GM21576 (cell line): ENCODE measurements around the gene HTRA1.

Experiments
- ATAC-seq: cut with Tn5 transposase; IDR thresholded peaks from one replicate; pipeline ENCODE4 v1.9.1; 2021; ENCODE audit warnings: mild to moderate bottlenecking, moderate library complexity; ENCODE audit not compliant: unreplicated experiment

Gene HTRA1

DNA sequence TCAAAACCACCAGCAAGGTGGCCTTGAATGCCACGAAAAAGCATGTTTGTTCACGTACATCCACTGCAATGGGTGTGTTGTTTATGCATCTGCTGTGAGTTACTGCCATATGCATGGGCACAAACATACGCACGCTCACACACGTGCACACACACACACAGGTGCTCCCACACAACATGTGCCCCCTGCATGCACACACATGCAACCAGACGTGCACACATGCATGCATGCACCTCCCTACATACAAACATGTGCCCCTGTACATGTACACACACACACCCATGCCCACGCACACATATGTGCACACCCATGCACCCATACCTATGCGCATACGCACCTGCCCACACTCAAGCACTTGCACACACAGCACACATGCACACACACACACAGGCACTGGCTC lies 89.1 kb downstream of the HTRA1 start:
- ATAC-seq = no peak

DNA sequence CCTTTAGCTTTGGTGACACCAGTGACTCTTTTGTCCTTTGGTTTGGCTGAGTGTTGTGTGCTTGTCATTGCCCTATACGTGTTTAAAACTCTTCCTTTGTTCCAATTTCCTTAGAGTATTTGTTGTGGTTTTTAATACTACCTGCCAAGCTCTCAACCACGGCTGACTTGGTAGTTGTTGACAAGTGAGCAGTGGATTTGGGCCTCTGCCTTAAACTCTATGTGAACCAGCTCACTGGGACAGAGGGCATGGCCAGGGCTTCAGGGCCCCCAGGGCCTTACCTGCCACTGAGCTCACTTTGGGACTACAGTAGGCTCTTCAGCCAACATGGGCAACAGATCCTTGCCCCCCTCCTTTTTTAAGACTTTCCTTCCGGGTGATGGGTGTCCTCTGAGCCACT lies 89.6 kb downstream of the HTRA1 start:
- ATAC-seq = no peak

DNA sequence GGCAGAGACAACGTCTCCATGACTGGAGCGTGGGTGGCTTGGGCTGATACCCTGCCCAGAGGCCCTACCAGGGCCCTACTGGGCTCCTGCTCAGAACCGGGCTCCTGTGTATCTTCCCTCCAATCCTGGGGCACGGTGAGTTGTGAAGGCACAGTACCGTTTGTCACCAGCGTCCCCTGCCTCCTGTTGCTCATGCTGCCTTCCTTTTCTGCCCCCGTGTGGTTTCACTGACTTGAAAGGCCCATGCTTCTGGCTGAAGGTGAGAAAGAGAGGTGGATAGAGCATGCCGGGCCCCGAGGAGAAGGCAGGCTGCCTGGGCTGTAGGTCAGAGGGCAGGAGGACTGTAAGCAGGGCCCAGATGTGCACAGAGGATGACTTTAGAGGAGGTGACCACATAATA lies 90.1 kb downstream of the HTRA1 start:
- ATAC-seq = no peak

DNA sequence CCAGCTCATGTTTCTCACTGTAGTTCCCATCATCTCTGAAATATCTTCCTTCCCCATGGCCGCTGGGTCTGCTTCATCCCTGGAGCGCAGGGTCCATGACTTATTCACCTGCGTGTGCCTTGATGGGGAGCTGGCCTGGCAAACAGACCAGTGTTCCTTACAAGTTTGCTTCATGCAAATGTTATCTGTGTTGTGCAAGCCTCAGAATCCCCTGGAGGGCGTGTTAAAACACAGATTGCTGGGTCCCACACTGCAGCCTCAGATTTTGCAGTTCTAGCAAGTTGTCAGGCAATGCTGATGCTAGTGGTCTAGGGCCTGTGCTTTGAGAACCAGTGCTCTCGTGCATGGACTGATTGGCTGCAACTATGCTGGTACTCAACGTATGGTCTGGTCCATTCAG lies 92.0 kb downstream of the HTRA1 start:
- no peak for ATAC-seq

DNA sequence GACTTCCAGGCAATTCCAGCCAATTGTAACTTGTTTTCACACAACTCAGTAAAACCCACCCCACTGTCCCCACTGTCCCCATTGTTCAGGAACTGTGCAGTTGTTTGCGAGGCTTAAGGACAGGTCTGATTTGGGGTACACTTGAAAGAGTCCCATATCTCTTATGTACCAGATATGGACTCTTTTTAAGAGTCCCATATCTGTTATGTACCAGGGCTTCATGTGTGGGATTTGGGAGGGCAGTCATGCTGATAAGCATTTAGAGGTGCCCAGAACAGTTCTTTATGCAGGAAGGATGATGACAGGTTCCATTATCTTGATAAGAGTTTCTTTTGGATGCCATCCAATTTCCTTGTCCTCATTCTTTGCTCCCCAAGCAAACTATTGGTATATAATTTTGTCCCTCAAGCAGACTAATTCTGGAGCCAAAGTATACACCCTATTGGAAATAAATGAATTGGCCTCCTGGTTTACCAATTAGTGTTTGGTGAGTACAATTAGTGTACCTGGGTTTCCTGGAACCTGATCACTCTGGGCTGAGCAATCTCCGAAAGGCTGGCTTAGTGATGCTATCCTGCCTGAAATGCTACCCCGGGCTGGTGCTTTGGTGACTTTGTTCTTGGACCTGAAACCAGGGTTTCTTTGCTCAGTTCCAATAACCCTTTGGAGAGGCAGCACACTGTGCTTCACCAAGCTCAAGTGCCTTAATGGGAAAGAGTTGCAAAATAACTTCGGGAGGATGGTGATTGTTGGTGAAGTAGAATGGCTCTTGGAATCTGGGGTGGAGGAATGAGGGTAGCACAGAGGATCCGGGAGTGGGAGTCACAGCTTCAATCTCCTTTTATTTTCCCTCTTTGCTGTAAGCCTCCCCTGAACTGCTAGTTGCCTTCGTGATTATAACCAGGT lies 93.0 kb downstream of the HTRA1 start:
- ATAC-seq = no peak

DNA sequence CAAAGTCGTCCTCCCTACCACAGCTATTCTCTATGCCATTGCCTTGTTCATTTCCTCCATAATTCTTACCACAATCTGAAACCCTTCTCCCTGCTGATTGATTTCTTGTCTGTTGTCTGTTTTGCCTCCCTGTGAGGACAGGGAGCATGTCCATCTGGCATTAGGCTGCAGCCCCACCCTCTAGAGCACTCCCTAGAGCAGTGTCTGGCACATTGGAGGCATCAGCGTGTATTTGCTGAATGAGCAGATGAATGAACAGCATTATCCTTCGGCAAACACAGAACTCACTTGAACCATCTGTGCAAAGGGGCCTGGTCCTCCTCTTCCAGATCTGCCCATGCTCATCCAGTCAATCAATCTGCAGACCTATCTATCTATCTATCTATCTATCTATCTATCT lies 94.1 kb downstream of the HTRA1 start:
- ATAC-seq = no peak

- no peak for ATAC-seq
Measured at GRCh38 chr10:122557516-122557915, 96.2 kb downstream of the HTRA1 start.

DNA sequence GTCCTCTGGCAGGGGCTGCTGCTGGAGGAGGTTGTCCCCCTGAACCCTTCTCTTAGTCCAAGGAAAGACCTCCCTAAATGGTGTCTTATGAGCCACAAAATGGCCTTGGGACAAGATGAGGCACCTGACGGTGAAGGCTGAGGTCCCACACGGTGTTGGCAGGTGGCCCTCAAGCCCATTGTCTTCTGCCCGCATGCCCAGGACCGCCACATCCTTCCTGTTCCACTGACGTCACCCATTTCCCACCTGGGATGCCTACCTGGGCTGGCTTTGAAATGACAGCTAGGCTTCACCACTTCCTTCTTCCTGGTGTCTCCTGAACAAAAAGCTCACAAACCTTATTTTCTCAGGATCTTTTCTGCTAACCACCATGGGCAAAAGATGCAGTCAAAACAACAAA lies 97.1 kb downstream of the HTRA1 start:
- no peak for ATAC-seq

GRCh38 chr10:122559228-122559627 lies 97.9 kb downstream of the HTRA1 start:
- ATAC-seq = no peak

DNA sequence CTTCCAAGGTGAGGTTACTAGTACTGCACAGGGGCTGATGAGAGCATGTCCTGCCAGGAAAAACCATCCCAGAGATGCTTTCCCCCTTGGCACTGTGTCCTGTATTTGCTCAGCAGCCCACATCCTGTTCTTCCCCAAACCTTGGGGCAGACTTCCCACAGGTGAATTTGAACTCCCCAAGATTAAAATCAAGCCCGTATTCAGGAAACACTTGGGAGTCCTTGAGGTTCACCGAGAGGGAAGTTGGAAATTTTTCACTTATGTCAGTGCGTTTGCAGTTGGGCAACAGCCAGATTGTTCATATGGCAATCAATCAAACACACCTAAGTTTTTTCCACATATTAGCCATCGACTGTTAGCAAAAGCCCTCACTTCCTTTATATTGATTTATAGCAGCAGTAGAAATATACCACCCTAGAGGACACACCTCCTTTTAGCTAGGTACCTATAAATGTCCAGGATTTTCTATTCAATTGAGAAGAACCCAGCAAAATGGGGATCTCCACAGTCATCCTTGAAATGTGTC lies 99.0 kb downstream of the HTRA1 start, which contains the start of gene DMBT1:
Gene DMBT1 (plus strand): TSS at position 476 of the 526 bp plus-strand sequence. CDS start 17 bp downstream, at position 493.
- ATAC-seq = no peak

GRCh38 chr10:122561212-122561611 lies 99.9 kb downstream of the HTRA1 start:
- ATAC-seq = no peak

DNA sequence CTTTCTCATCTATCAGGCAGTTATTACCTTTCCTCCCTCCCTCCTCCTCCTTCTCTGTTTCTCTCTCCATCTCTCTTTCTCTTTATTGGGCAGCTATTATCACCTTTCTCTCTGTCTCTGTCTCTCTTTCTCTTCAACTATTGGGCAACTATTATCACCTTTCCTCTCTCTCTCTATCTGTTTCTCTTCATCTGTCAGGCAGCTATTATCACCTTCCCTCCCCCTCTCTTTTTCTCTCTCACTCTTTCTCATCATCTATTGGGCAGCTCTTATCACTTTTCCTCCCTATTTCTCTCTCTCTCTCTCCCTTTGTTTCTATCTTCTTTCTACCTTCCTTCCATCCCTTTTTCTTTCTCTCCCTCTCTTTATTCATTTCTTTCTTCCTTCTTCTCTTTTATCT lies 100.4 kb downstream of the HTRA1 start:
- no peak for ATAC-seq
